NCI-H187 (cell line): ENCODE measurements around the gene TMED1.
"Not testable (repeated sequence)": the region's sequence is repeated elsewhere in the genome, so short reads cannot be mapped to it uniquely, and the experiment has no call there.

ENCODE experiments used
- DNase-seq, 2 experiments: peaks; one replicate each; lab custom pipeline; 2025; lab: John Stamatoyannopoulos, UW

Gene TMED1

GRCh38 chr19:10862561-10863106 is 26.6 kb upstream of the TMED1 start:
- no peak for DNase-seq

GRCh38 chr19:10861103-10861651 is 25.2 kb upstream of the TMED1 start:
- DNase-seq = no peak

- DNase-seq = no peak
These were observed 22.3 kb upstream of the TMED1 start for GRCh38 chr19:10858204-10858828.

GRCh38 chr19:10856899-10857298 is 20.9 kb upstream of the TMED1 start:
- DNase-seq = not testable (repeated sequence)

- no peak for DNase-seq
These were observed 20.0 kb upstream of the TMED1 start for GRCh38 chr19:10855879-10856522.

- no peak for DNase-seq
These were observed 18.5 kb upstream of the TMED1 start for GRCh38 chr19:10854350-10855089.

- no peak for DNase-seq
These were observed 16.9 kb upstream of the TMED1 start for GRCh38 chr19:10852941-10853340.

GRCh38 chr19:10852098-10852800 is 16.2 kb upstream of the TMED1 start:
- no peak for DNase-seq

- DNase-seq = no peak
These were observed 14.6 kb upstream of the TMED1 start for GRCh38 chr19:10850631-10851030.

- no peak for DNase-seq
These were observed 12.3 kb upstream of the TMED1 start, which contains the start of gene C19orf38 for GRCh38 chr19:10848230-10848856. Gene C19orf38, plus strand, starts transcription at chr19:10848415. Its CDS starts 94 bp downstream, at chr19:10848509.

- DNase-seq = no peak
These were observed 10.6 kb upstream of the TMED1 start for GRCh38 chr19:10846500-10847202.

GRCh38 chr19:10842788-10843187 is 6.8 kb upstream of the TMED1 start:
- DNase-seq = no peak

- no peak for DNase-seq
These were observed 3.4 kb upstream of the TMED1 start for GRCh38 chr19:10839114-10840050.

- DNase-seq = no peak
These were observed 2.4 kb upstream of the TMED1 start for GRCh38 chr19:10838377-10838776.

- DNase-seq = not testable (repeated sequence)
These were observed 1.6 kb upstream of the TMED1 start for GRCh38 chr19:10837649-10838048.

- DNase-seq = peak in 1 of 2 experiments; percentile 65
These were observed 693 bp upstream of the TMED1 start for GRCh38 chr19:10836479-10837330.

- DNase-seq = peak in 1 of 2 experiments; percentile 95
These were observed 791 bp downstream of the TMED1 start for GRCh38 chr19:10835089-10835753.

GRCh38 chr19:10832939-10833296 is 3.1 kb downstream of the TMED1 start:
- DNase-seq = no peak
